HFFc6 (cell line): ENCODE measurements around the gene NTN1. TPM values are rescaled to one million over a fixed set of nuclear protein-coding genes. Genes with fewer than 3 reads are reported as not detected.

Experiments used
- DNase-seq: peaks from one replicate; pipeline ENCODE4 v3.0.0-alpha.2; 2018
- H3K27ac Mint-ChIP-seq: 2 replicates; pipeline ENCODE4 v1.8.0; 2020; ENCODE audit warnings: mild to moderate bottlenecking, mixed read lengths
- H3K27me3 Mint-ChIP-seq: 2 replicates; pipeline ENCODE4 v1.8.0; 2021; ENCODE audit warnings: mild to moderate bottlenecking, moderate library complexity, mixed read lengths; ENCODE audit not compliant: insufficient read depth
- H3K36me3 Mint-ChIP-seq: 2 replicates; pipeline ENCODE4 v1.8.0; 2021; ENCODE audit warnings: low read depth, mixed read lengths
- H3K4me1 Mint-ChIP-seq: 2 replicates; pipeline ENCODE4 v1.8.0; 2020; ENCODE audit warnings: low read depth, mixed read lengths
- H3K4me3 Mint-ChIP-seq: 2 replicates; pipeline ENCODE4 v1.8.0; 2020; ENCODE audit warnings: mild to moderate bottlenecking, moderate library complexity, mixed read lengths
- H3K9me3 Mint-ChIP-seq: 2 replicates; pipeline ENCODE4 v1.8.0; 2020; ENCODE audit warnings: mild to moderate bottlenecking, mixed read lengths
- CTCF ChIP-seq: fragments of 200-600 bp; sonication (generic); IDR thresholded peaks from 2 replicates; pipeline ENCODE4 v1.5.0; 2021; ENCODE audit warnings: antibody characterized with exemption, mild to moderate bottlenecking
- total RNA-seq, 6 experiments: library from RNA; stranded (reverse); fragmentation: NEBNext Ultra II Directional; extraction: Animal tissue kit (Norgen Biotek cat#: 25700); gene quantifications; 2 replicates in 1 of 6; 3 replicates in 5 of 6; pipeline ENCODE4 v1.2.3, GENCODE V29; 2021

NTN1 gene
- total RNA-seq, 6 experiments from 2014 or later: not detected

- TF ChIP-seq CTCF: no peak
- Mint-ChIP-seq H3K36me3 (no peaks in the 10 kb centered on the region), H3K4me3 (no peak overlapping the region), H3K27me3 (no peaks in the 10 kb centered on the region; the same call in 1 of the 2 replicates), H3K27ac (no peak overlapping the region), H3K4me1 (no peaks in the 10 kb centered on the region), H3K9me3 (peaks cover 41% of the 10 kb centered on the region; the same call in 1 of the 2 replicates)
- no peak for DNase-seq
Observed at GRCh38 chr17:9185688-9186284, 164.5 kb downstream of the NTN1 start.

GRCh38 chr17:9187828-9188227 lies 166.5 kb downstream of the NTN1 start:
- no peaks in the 10 kb centered on the region for H3K4me1 Mint-ChIP-seq
- peaks cover 26% of the 10 kb centered on the region; the same call in 1 of the 2 replicates for H3K9me3 Mint-ChIP-seq
- H3K36me3 Mint-ChIP-seq: no peaks in the 10 kb centered on the region
- no peak overlapping the region for H3K4me3 Mint-ChIP-seq
- H3K27me3 Mint-ChIP-seq: no peaks in the 10 kb centered on the region; the same call in 1 of the 2 replicates
- no peak overlapping the region for H3K27ac Mint-ChIP-seq
- no peak for TF ChIP-seq CTCF
- no peak for DNase-seq

- Mint-ChIP-seq H3K27ac (no peak overlapping the region), H3K4me3 (no peak overlapping the region), H3K36me3 (no peaks in the 10 kb centered on the region), H3K27me3 (no peaks in the 10 kb centered on the region; the same call in 1 of the 2 replicates), H3K9me3 (peaks cover 25% of the 10 kb centered on the region; the same call in 1 of the 2 replicates), H3K4me1 (no peaks in the 10 kb centered on the region)
- TF ChIP-seq CTCF: no peak
- DNase-seq: no peak
Observed at GRCh38 chr17:9188367-9188766, 167.1 kb downstream of the NTN1 start.

- no peaks in the 10 kb centered on the region for H3K4me1 Mint-ChIP-seq
- H3K36me3 Mint-ChIP-seq: no peaks in the 10 kb centered on the region
- DNase-seq: no peak
- H3K27ac Mint-ChIP-seq: no peak overlapping the region
- TF ChIP-seq CTCF: no peak
- H3K9me3 Mint-ChIP-seq: peaks cover 15% of the 10 kb centered on the region; the same call in 1 of the 2 replicates
- H3K27me3 Mint-ChIP-seq: no peaks in the 10 kb centered on the region; the same call in none of the 2 replicates
- no peak overlapping the region for H3K4me3 Mint-ChIP-seq
Observed at GRCh38 chr17:9189870-9190269, 168.6 kb downstream of the NTN1 start.

GRCh38 chr17:9192010-9192409 lies 170.7 kb downstream of the NTN1 start:
- Mint-ChIP-seq H3K27ac (no peak overlapping the region), H3K9me3 (peaks cover 14% of the 10 kb centered on the region), H3K27me3 (no peaks in the 10 kb centered on the region; the same call in 1 of the 2 replicates), H3K4me1 (no peaks in the 10 kb centered on the region), H3K36me3 (no peaks in the 10 kb centered on the region), H3K4me3 (no peak overlapping the region)
- DNase-seq: no peak
- no peak for TF ChIP-seq CTCF
